H1 (cell line): ENCODE results near the gene ZSCAN12. TPM values are rescaled to one million over a fixed set of nuclear protein-coding genes. Genes with fewer than 3 reads are reported as not detected.

Experiments used
- CTCF ChIA-PET: fragments of 300-600 bp; sonication (Branson Sonifier 250); formaldehyde crosslinking; loops from one replicate; lab custom pipeline; 2021; ENCODE audit not compliant: partially characterized antibody; lab: Charles Lee
- POLR2A ChIA-PET: fragments of 300-600 bp; sonication (Branson Sonifier 250); formaldehyde crosslinking; loops from one replicate; lab custom pipeline; 2021; ENCODE audit warnings: inconsistent platforms; ENCODE audit not compliant: partially characterized antibody; lab: Charles Lee
- DNase-seq, 2 experiments: peaks; one replicate each; pipeline versions ENCODE4 v3.0.0 to v3.0.0-alpha.2; 2010 to 2022; ENCODE audit warnings: low spot score in 2 of 2, low read depth in 1 of 2, mixed read lengths in 1 of 2
- FAIRE-seq: peaks from 2 replicates; lab custom pipeline; 2011; peaks lifted over from hg19 to GRCh38; lab: Jason Lieb, UNC
- H2AFZ ChIP-seq: 2 replicates; pipeline ENCODE4 v1.8.1; 2012; ENCODE audit warnings: low read length, inconsistent platforms
- H2AK5ac ChIP-seq: 2 replicates; pipeline ENCODE4 v1.6.1; 2013; ENCODE audit warnings: low read depth, low read length
- H2BK120ac ChIP-seq: replicated peaks from 2 replicates; pipeline ENCODE3; 2013; ENCODE audit warnings: low read depth, low read length, inconsistent platforms
- H2BK12ac ChIP-seq: 2 replicates; pipeline ENCODE4 v1.6.1; 2013; ENCODE audit warnings: low read depth, low read length
- H2BK15ac ChIP-seq: 2 replicates; pipeline ENCODE4 v1.6.1; 2013; ENCODE audit warnings: low read length
- H2BK20ac ChIP-seq: 2 replicates; pipeline ENCODE4 v1.6.1; 2013; ENCODE audit warnings: low read length
- H2BK5ac ChIP-seq: 2 replicates; pipeline ENCODE4 v1.6.1; 2013; ENCODE audit warnings: low read depth, low read length
- H3K14ac ChIP-seq: 2 replicates; pipeline ENCODE4 v1.6.1; 2013; ENCODE audit warnings: inconsistent platforms; ENCODE audit not compliant: insufficient read length
- H3K18ac ChIP-seq: 2 replicates; pipeline ENCODE4 v1.6.1; 2013; ENCODE audit warnings: low read length; ENCODE audit errors: extremely low read depth
- H3K23ac ChIP-seq: 2 replicates; pipeline ENCODE4 v1.6.1; 2013; ENCODE audit warnings: inconsistent platforms; ENCODE audit not compliant: insufficient read length
- H3K23me2 ChIP-seq: 2 replicates; pipeline ENCODE4 v1.6.1; 2013; ENCODE audit warnings: low read depth, low read length
- H3K27ac ChIP-seq: 2 replicates; pipeline ENCODE4 v1.6.1; 2011; ENCODE audit warnings: low read depth, low read length, inconsistent platforms
- H3K27me3 ChIP-seq, 4 experiments: replicated peaks in 1 of 4; 1 replicate in 1 of 4; 2 replicates in 3 of 4; pipeline versions ENCODE4 v1.6.1 to v1.8.1; 2011 to 2013; ENCODE audit warnings: low read length in 3 of 4, mild to moderate bottlenecking in 3 of 4, inconsistent platforms in 2 of 4, mixed read lengths in 2 of 4, moderate library complexity in 1 of 4; ENCODE audit not compliant: control insufficient read depth in 3 of 4, insufficient read depth in 3 of 4; ENCODE audit errors: extremely low read depth in 1 of 4
- H3K36me3 ChIP-seq, 4 experiments: 2 replicates each; pipeline versions ENCODE4 v1.6.1 to v1.8.1; 2011 to 2013; ENCODE audit warnings: mild to moderate bottlenecking in 4 of 4, low read length in 3 of 4, moderate library complexity in 2 of 4, control low read depth in 1 of 4, inconsistent platforms in 1 of 4; ENCODE audit not compliant: insufficient read depth in 4 of 4, control insufficient read depth in 2 of 4
- H3K4ac ChIP-seq: replicated peaks from 2 replicates; pipeline ENCODE3; 2013; ENCODE audit warnings: low read length, low read depth, mixed read lengths, inconsistent platforms; ENCODE audit not compliant: insufficient read length
- H3K4me1 ChIP-seq, 4 experiments: replicated peaks in 1 of 4; 1 replicate in 1 of 4; 2 replicates in 3 of 4; pipeline versions ENCODE4 v1.6.1 to v1.8.1; 2011 to 2013; ENCODE audit warnings: low read length in 3 of 4, inconsistent platforms in 2 of 4, mixed read lengths in 1 of 4; ENCODE audit not compliant: insufficient read depth in 4 of 4, control insufficient read depth in 3 of 4
- H3K4me2 ChIP-seq, 2 experiments: 2 replicates each; pipeline versions ENCODE4 v1.6.1 to v1.8.1; 2011 to 2013; ENCODE audit warnings: low read depth in 2 of 2, low read length in 2 of 2, control low read depth in 1 of 2, inconsistent platforms in 1 of 2, mild to moderate bottlenecking in 1 of 2; ENCODE audit not compliant: insufficient read depth in 1 of 2
- H3K4me3 ChIP-seq, 4 experiments: fragments of 200-600, 300-600 bp in 1 of 4; sonication (generic), shearing (Covaris generic), sonication (Bioruptor Twin) in 1 of 4; 2 replicates each; pipeline versions ENCODE4 v1.5.1 to v1.8.1; 2011 to 2016; ENCODE audit warnings: low read length in 4 of 4, low read depth in 3 of 4, control low read depth in 2 of 4, inconsistent platforms in 2 of 4, mild to moderate bottlenecking in 2 of 4, mixed read lengths in 1 of 4, moderate library complexity in 1 of 4; ENCODE audit not compliant: insufficient read depth in 2 of 4; ENCODE audit errors: extremely low read depth in 1 of 4
- H3K56ac ChIP-seq: replicated peaks from 2 replicates; pipeline ENCODE3; 2013; ENCODE audit warnings: low read depth, mild to moderate bottlenecking, mixed read lengths, low read length, inconsistent platforms; ENCODE audit not compliant: insufficient read length
- H3K79me1 ChIP-seq: 2 replicates; pipeline ENCODE4 v1.6.1; 2013; ENCODE audit warnings: low read depth, low read length, control low read depth
- H3K79me2 ChIP-seq, 2 experiments: 2 replicates each; pipeline versions ENCODE4 v1.6.1 to v1.8.1; 2012 to 2013; ENCODE audit warnings: low read length in 2 of 2, mild to moderate bottlenecking in 2 of 2, inconsistent platforms in 1 of 2; ENCODE audit not compliant: insufficient read depth in 2 of 2, control insufficient read depth in 1 of 2
- H3K9ac ChIP-seq, 4 experiments: replicated peaks in 1 of 4; 1 replicate in 1 of 4; 2 replicates in 3 of 4; pipeline versions ENCODE4 v1.6.1 to v1.8.1; 2011 to 2013; ENCODE audit warnings: low read depth in 3 of 4, low read length in 3 of 4, control low read depth in 2 of 4, mild to moderate bottlenecking in 2 of 4, moderate library complexity in 2 of 4, inconsistent platforms in 1 of 4; ENCODE audit errors: extremely low read depth in 1 of 4
- H3K9me3 ChIP-seq, 2 experiments: 2 replicates each; pipeline versions ENCODE4 v1.6.1 to v1.8.1; 2012 to 2013; ENCODE audit warnings: mild to moderate bottlenecking in 2 of 2, moderate library complexity in 2 of 2, control low read depth in 1 of 2, inconsistent platforms in 1 of 2, low read depth in 1 of 2, low read length in 1 of 2, mixed read lengths in 1 of 2; ENCODE audit not compliant: insufficient read depth in 2 of 2
- H4K20me1 ChIP-seq, 2 experiments: replicated peaks in 1 of 2; 2 replicates each; pipeline versions ENCODE3 to v1.8.1; 2011 to 2013; ENCODE audit warnings: inconsistent platforms in 2 of 2, low read length in 2 of 2, mild to moderate bottlenecking in 1 of 2; ENCODE audit not compliant: insufficient read depth in 2 of 2, control insufficient read depth in 1 of 2
- H4K5ac ChIP-seq: 2 replicates; pipeline ENCODE4 v1.6.1; 2013; ENCODE audit warnings: low read length, low read depth, mixed read lengths, inconsistent platforms; ENCODE audit not compliant: insufficient read length
- H4K8ac ChIP-seq: 2 replicates; pipeline ENCODE4 v1.8.0; 2013; ENCODE audit warnings: mild to moderate bottlenecking, moderate library complexity, low read length, inconsistent platforms; ENCODE audit not compliant: insufficient read depth; ENCODE audit errors: extremely low read depth
- H4K91ac ChIP-seq: replicated peaks from 2 replicates; pipeline ENCODE3; 2013; ENCODE audit warnings: low read length, mixed read lengths, inconsistent platforms; ENCODE audit not compliant: insufficient read length
- ASH2L ChIP-seq: fragments of 200-600, 300-600 bp; sonication (generic); IDR thresholded peaks from one replicate; pipeline ENCODE4 v1.7.1; 2017; ENCODE audit warnings: low read length
- CHD1 ChIP-seq: IDR thresholded peaks from 2 replicates; pipeline ENCODE4 v1.6.1; 2012; ENCODE audit warnings: low read depth, low read length, improper control_type of control experiment
- CHD2 ChIP-seq: IDR thresholded peaks from 2 replicates; pipeline ENCODE4 v1.6.1; 2012; ENCODE audit warnings: low read length, improper control_type of control experiment
- EGR1 ChIP-seq: IDR thresholded peaks from 2 replicates; pipeline ENCODE4 v1.6.1; 2011; ENCODE audit warnings: low read depth, low read length, borderline replicate concordance
- EP300 ChIP-seq, 2 experiments: IDR thresholded peaks; 1 replicate in 1 of 2; 2 replicates in 1 of 2; pipeline ENCODE4 v1.6.1; 2011 to 2012; ENCODE audit warnings: low read depth in 2 of 2, low read length in 2 of 2, mild to moderate bottlenecking in 2 of 2, borderline replicate concordance in 1 of 2, inconsistent platforms in 1 of 2, moderate library complexity in 1 of 2
- HDAC6 ChIP-seq: IDR thresholded peaks from one replicate; pipeline ENCODE4 v1.7.1; 2012; ENCODE audit warnings: low read depth, mild to moderate bottlenecking, inconsistent platforms, low read length, moderate library complexity
- MAFK ChIP-seq: IDR thresholded peaks from 2 replicates; pipeline ENCODE4 v1.6.1; 2012; ENCODE audit warnings: low read depth, mild to moderate bottlenecking, improper control_type of control experiment, low read length
- POLR2AphosphoS5 ChIP-seq: IDR thresholded peaks from 2 replicates; pipeline ENCODE4 v1.6.1; 2011; ENCODE audit warnings: low read depth, low read length
- SIN3A ChIP-seq, 2 experiments: IDR thresholded peaks in 1 of 2; conservative IDR thresholded peaks in 1 of 2; 2 replicates each; pipeline ENCODE4 v1.6.1; 2011 to 2012; ENCODE audit warnings: low read length in 2 of 2, improper control_type of control experiment in 1 of 2, low read depth in 1 of 2, mild to moderate bottlenecking in 1 of 2
- SP4 ChIP-seq: IDR thresholded peaks from 2 replicates; pipeline ENCODE4 v1.6.1; 2012; ENCODE audit warnings: low read length, inconsistent platforms
- SUZ12 ChIP-seq: fragments of 200-600 bp; sonication (generic); IDR thresholded peaks from 2 replicates; pipeline ENCODE4 v1.6.1; 2012; ENCODE audit warnings: mild to moderate bottlenecking, inconsistent platforms, low read length, moderate library complexity, mixed read lengths
- TAF1 ChIP-seq: IDR thresholded peaks from 2 replicates; pipeline ENCODE4 v1.6.1; 2011; ENCODE audit warnings: mild to moderate bottlenecking, low read depth, low read length
- TBP ChIP-seq: IDR thresholded peaks from 2 replicates; pipeline ENCODE4 v1.6.1; 2011; ENCODE audit warnings: low read depth, low read length, improper control_type of control experiment
- TCF12 ChIP-seq: IDR thresholded peaks from 2 replicates; pipeline ENCODE4 v1.6.1; 2011; ENCODE audit warnings: low read depth, mild to moderate bottlenecking, low read length
- WGBS, 2 experiments: shearing (Covaris generic) in 1 of 2; methylation state at CpG; one replicate each; pipeline versions ENCODE4 v1.1.6 to v1.1.7; 2013 to 2015; ENCODE audit warnings: low lambda C conversion rate in 2 of 2, mixed read lengths in 2 of 2, inconsistent platforms in 1 of 2, low coverage in 1 of 2, missing lambda C conversion rate in 1 of 2; ENCODE audit not compliant: insufficient replicate concordance in 2 of 2, insufficient coverage in 1 of 2, insufficient read length in 1 of 2; ENCODE audit errors: extremely low coverage in 1 of 2, missing lambda C conversion rate in 1 of 2; 5-methylcytosine and 5-hydroxymethylcytosine counted together
- polyA plus RNA-seq, 7 experiments: library from polyadenylated mRNA; depleted of rRNA in 3 of 7; stranded (reverse) in 5 of 7; unstranded in 2 of 7; fragments of >200 nt in 5 of 7; fragments of 200-250 nt in 2 of 7; gene quantifications; 1 replicate in 5 of 7; 2 replicates in 1 of 7; 4 replicates in 1 of 7; pipeline versions ENCODE4 v1.2.1 to v1.2.3, GENCODE V29; 2011 to 2013; ENCODE audit warnings: missing spikeins in 2 of 7, mixed read lengths in 2 of 7
- total RNA-seq: library from RNA; stranded (reverse); fragmentation: NEBNext Ultra II Directional; extraction: Animal tissue kit (Norgen Biotek cat#: 25700); gene quantifications from 2 replicates; pipeline ENCODE4 v1.2.1, GENCODE V29; 2021

Gene ZSCAN12
- total and polyA plus RNA-seq, 2 of the 8 experiments (the other 6 are each of a cell fraction or from before 2014, with no cell fraction given) = 2.2 to 9.6 TPM

- Histone ChIP-seq H3K27me3 (no peaks in the 10 kb centered on the region), H2BK12ac (peak overlapping the region; percentile 6; the same call in 1 of the 2 replicates), H3K79me2 (peaks cover 5 to 26% of the 10 kb centered on the region in 2 experiments; a peak in 2 of 4 replicates), H3K79me1 (no peaks in the 10 kb centered on the region; the same call in 1 of the 2 replicates), H2AFZ (no peak overlapping the region), H3K4me2 (peak overlapping the region; percentile 62 to 64; a peak in 2 of 4 replicates), H3K56ac (no peak overlapping the region), H3K9ac (no peak overlapping the region), H2BK120ac (peak overlapping the region; percentile 38), H3K4ac (peak overlapping the region; percentile 74), H4K8ac (no peak overlapping the region; the same call in 1 of the 2 replicates), H3K23ac (no peak overlapping the region), H3K36me3 (peaks cover 0 to 2% (median 0%) of the 10 kb centered on the region in 4 experiments; a peak in 1 of 8 replicates), H2BK5ac (peak overlapping the region; percentile 26; the same call in 1 of the 2 replicates), H3K14ac (no peak overlapping the region), H2AK5ac (peak overlapping the region; percentile 91; the same call in 1 of the 2 replicates), H3K18ac (peak overlapping the region; percentile 89; the same call in 1 of the 2 replicates), H3K23me2 (0 out of 2 replicates have a peak, but pooled peaks cover 3% of the 10 kb centered on the region), H2BK20ac (0 out of 2 replicates have a peak overlapping the region, but pooled peaks have one; percentile 66), H2BK15ac (no peak overlapping the region), H4K5ac (no peak overlapping the region), H4K91ac (peak overlapping the region; percentile 75), H3K27ac (peak overlapping the region; percentile 53; the same call in 1 of the 2 replicates), H3K4me1 (peaks cover 4 to 6% (median 4%) of the 10 kb centered on the region in 4 experiments; a peak in 4 of 7 replicates), H3K4me3 (no peak overlapping the region), H4K20me1 (peaks cover 0 to 7% of the 10 kb centered on the region in 2 experiments), H3K9me3 (peaks cover 0 to 3% of the 10 kb centered on the region in 2 experiments; a peak in 2 of 4 replicates)
- WGBS, 2 experiments = 88% methylated on average over 7 of the region's 7 CpGs; no CpG with 5 or more reads in 1 of the 2 experiments
- no peak for FAIRE-seq
- DNase-seq = no peak
- POLR2A ChIA-PET = interaction anchor here (0.7 to 3.7 kb wide), 6 partner anchors 22 to 228 kb away, joined by 3 to 36 read pairs (median 4); partner anchors contain the start of genes PGBD1 and ZSCAN31
- CTCF ChIA-PET = interaction anchor here (0.6 to 4.2 kb wide), 45 partner anchors 7 to 1200 kb away, joined by 3 to 34 read pairs (median 4); partner anchors contain the start of genes PGBD1, ZKSCAN4, ZKSCAN8 and ZSCAN26
- TF ChIP-seq CHD1 (no peak), TAF1 (no peak), EP300 (IDR thresholded peaks at IDR 0.05; ENCODE audit: borderline replicate concordance in 1 of 2, low read depth in 2 of 2, low read length in 2 of 2) (no peak), TCF12 (no peak), HDAC6 (no peak), SIN3A (conservative IDR thresholded peaks at IDR 0.05 in 1 of 2, IDR thresholded peaks at IDR 0.05 in 1 of 2; ENCODE audit: low read depth in 1 of 2, low read length in 2 of 2) (no peak), ASH2L (no peak), EGR1 (no peak), SP4 (no peak), CHD2 (no peak), TBP (no peak), SUZ12 (no peak), POLR2AphosphoS5 (no peak), MAFK (no peak)
These were observed 42.9 kb downstream of the ZSCAN12 start for GRCh38 chr6:28356666-28357020.
